Lung (tissue), 12 donors: Measurements from ENCODE around the gene CCDC40. TPM values are rescaled to one million over a fixed set of nuclear protein-coding genes. Genes with fewer than 3 reads are reported as not detected.

Experiments used
- ATAC-seq: fragments of 200-7000 bp; cut with Tn5 transposase; one replicate; pipeline ENCODE4 v1.9.1; 2020; ENCODE audit warnings: moderate number of reproducible peaks; ENCODE audit not compliant: insufficient read depth, low FRiP score
- DNase-seq, 3 donors: peaks; one replicate each; pipeline ENCODE4 v3.0.0-alpha.2; 2013 to 2017
- H3K27ac ChIP-seq, 2 donors: one replicate each; pipeline ENCODE4 v1.5.1; 2013; ENCODE audit warnings: mild to moderate bottlenecking in 2 of 2, moderate library complexity in 2 of 2, control low read depth in 1 of 2, inconsistent platforms in 1 of 2, low read depth in 1 of 2, low read length in 1 of 2
- H3K27me3 ChIP-seq, 3 donors: one replicate each; pipeline ENCODE4 v1.5.1; 2013; ENCODE audit warnings: low read length in 2 of 3; ENCODE audit not compliant: control insufficient read depth in 3 of 3, insufficient read depth in 3 of 3
- H3K36me3 ChIP-seq, 4 donors: one replicate each; pipeline ENCODE4 v1.5.1; 2013; ENCODE audit warnings: low read length in 4 of 4, mild to moderate bottlenecking in 1 of 4, moderate library complexity in 1 of 4; ENCODE audit not compliant: control insufficient read depth in 4 of 4, insufficient read depth in 4 of 4
- H3K4me1 ChIP-seq, 5 donors: one replicate each; pipeline ENCODE4 v1.5.1; 2013; ENCODE audit warnings: low read length in 5 of 5, mild to moderate bottlenecking in 2 of 5, moderate library complexity in 1 of 5; ENCODE audit not compliant: control insufficient read depth in 5 of 5, insufficient read depth in 5 of 5
- H3K4me3 ChIP-seq: one replicate; pipeline ENCODE4 v1.5.1; 2013; ENCODE audit warnings: mild to moderate bottlenecking, control low read depth, moderate library complexity
- H3K9ac ChIP-seq, 2 donors: one replicate each; pipeline ENCODE4 v1.5.1; 2013; ENCODE audit warnings: low read length in 2 of 2, control low read depth in 1 of 2; ENCODE audit not compliant: insufficient read depth in 1 of 2
- H3K9me3 ChIP-seq, 4 donors: one replicate each; pipeline ENCODE4 v1.5.1; 2013; ENCODE audit warnings: low read length in 3 of 4, mild to moderate bottlenecking in 1 of 4, moderate library complexity in 1 of 4; ENCODE audit not compliant: control insufficient read depth in 4 of 4, insufficient read depth in 3 of 4
- WGBS, 2 donors: extraction: QIAGEN DNeasy Blood & Tissue Kit; methylation state at CpG; one replicate each; pipeline ENCODE4 v1.1.7; 2013; 5-methylcytosine and 5-hydroxymethylcytosine counted together
- polyA plus RNA-seq, 2 donors: library from polyadenylated mRNA; stranded (reverse); fragments of 200-250 nt; gene quantifications; one replicate each; pipeline ENCODE4 v1.2.1, GENCODE V29; 2013
- total RNA-seq, 2 donors: library from RNA; depleted of rRNA in 1 of 2; stranded (reverse); fragments of >200 nt in 1 of 2; gene quantifications; one replicate each; pipeline ENCODE4 v1.2.1, GENCODE V29; 2014 to 2021
- TF ChIP-seq, protein P1 (sequence below): IDR thresholded peaks from 2 replicates; pipeline ENCODE4 v1.5.1; 2012; ENCODE audit warnings: mild to moderate bottlenecking; ENCODE audit errors: control extremely low read depth, extremely low read depth
- donor health status: control.
- donor health status: control.
- donor health status: Bipolar disorder and iron deficiency.
- donor health status: healthy.
- donor health status: DM: yes; HTN: yes; CAD: no.

CCDC40 gene
- total and polyA plus RNA-seq, 4 donors, result 6.0 to 34.5 (median 7.3) TPM

DNA sequence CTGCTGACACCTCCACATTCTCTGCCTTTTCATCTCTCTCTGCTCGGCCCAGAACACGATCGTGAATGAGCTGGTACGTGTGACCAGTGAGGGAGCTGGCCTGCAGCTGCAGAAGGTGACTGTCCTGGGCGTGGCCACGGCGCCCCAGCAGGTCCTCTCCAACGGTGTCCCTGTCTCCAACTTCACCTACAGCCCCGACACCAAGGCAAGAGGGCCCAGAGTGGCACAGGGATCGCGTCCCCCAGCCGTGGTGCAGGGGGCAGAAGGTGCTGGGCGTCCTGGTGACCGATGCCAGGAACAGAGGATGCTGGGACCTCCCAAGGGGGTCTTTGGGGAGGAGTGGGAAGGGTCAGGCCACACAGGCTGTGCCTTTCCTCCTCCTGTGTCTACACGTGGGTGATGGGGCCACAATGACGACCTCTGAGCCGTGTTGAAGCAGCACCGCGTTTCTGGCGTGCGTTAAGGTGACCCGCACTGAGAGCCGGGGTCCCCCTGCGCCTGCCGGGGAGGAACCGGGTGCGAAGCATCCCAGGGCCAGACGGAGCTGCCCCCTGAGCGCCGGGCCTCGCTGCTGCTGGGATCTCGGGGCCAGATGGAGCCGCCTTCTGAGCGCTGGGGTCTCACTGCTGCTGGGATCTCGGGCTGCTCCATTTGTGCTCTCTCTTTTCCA lies 82.3 kb downstream of the CCDC40 start:
- Histone ChIP-seq H3K36me3 (peaks cover 0 to 11% (median 0%) of the 10 kb centered on the region in 4 donors), H3K9me3 (peaks cover 0 to 2% (median 0%) of the 10 kb centered on the region in 4 donors), H3K9ac (no peak overlapping the region), H3K27me3 (no peaks in the 10 kb centered on the region), H3K27ac (no peak overlapping the region), H3K4me1 (no peaks in the 10 kb centered on the region), H3K4me3 (no peak overlapping the region)
- TF ChIP-seq, protein P1, sequence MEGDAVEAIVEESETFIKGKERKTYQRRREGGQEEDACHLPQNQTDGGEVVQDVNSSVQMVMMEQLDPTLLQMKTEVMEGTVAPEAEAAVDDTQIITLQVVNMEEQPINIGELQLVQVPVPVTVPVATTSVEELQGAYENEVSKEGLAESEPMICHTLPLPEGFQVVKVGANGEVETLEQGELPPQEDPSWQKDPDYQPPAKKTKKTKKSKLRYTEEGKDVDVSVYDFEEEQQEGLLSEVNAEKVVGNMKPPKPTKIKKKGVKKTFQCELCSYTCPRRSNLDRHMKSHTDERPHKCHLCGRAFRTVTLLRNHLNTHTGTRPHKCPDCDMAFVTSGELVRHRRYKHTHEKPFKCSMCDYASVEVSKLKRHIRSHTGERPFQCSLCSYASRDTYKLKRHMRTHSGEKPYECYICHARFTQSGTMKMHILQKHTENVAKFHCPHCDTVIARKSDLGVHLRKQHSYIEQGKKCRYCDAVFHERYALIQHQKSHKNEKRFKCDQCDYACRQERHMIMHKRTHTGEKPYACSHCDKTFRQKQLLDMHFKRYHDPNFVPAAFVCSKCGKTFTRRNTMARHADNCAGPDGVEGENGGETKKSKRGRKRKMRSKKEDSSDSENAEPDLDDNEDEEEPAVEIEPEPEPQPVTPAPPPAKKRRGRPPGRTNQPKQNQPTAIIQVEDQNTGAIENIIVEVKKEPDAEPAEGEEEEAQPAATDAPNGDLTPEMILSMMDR, result no peak
- ATAC-seq, result no peak
- WGBS, 2 donors, result 91 to 94% methylated on average over 35 of the region's 35 CpGs
- DNase-seq, result no peak

DNA sequence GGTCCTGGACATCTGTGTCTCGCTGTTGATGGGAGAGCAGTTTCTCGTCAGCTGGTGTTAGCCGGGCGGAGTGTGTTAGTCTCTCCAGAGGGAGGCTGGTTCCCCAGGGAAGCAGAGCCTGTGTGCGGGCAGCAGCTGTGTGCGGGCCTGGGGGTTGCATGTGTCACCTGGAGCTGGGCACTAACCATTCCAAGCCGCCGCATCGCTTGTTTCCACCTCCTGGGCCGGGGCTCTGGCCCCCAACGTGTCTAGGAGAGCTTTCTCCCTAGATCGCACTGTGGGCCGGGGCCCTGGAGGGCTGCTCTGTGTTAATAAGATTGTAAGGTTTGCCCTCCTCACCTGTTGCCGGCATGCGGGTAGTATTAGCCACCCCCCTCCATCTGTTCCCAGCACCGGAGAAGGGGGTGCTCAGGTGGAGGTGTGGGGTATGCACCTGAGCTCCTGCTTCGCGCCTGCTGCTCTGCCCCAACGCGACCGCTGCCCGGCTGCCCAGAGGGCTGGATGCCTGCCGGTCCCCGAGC lies 82.9 kb downstream of the CCDC40 start:
- Histone ChIP-seq H3K4me3 (no peak overlapping the region), H3K27ac (no peak overlapping the region), H3K9me3 (peaks cover 0 to 2% (median 0%) of the 10 kb centered on the region in 4 donors), H3K4me1 (no peaks in the 10 kb centered on the region), H3K36me3 (peaks cover 0 to 11% (median 0%) of the 10 kb centered on the region in 4 donors), H3K27me3 (no peaks in the 10 kb centered on the region), H3K9ac (no peak overlapping the region)
- TF ChIP-seq, protein P1, result no peak
- WGBS, 2 donors, result 92 to 96% methylated on average over 24 of the region's 24 CpGs
- ATAC-seq (no peak), DNase-seq (no peak)

DNA sequence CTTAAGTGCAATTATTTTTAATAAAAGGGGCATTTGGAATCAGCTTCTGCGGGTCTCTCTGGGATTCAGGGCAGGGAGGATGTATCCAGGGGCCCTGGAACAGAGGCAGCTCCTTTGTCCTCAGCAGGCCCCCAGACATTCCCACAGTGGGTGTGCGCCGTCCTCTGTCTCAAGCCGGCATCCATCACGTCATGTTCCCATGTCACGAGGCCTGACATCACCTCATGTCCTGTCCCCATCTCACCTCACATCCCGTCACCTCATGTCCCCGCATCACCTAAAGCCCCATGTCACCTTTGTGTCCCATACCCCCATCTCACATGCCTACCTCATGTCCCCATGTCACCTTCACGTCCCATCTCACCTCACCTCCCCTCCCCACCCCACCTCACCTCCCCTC lies 83.4 kb downstream of the CCDC40 start:
- Histone ChIP-seq H3K27me3 (no peaks in the 10 kb centered on the region), H3K4me3 (no peak overlapping the region), H3K9me3 (peaks cover 0 to 2% (median 0%) of the 10 kb centered on the region in 4 donors), H3K4me1 (no peaks in the 10 kb centered on the region), H3K9ac (no peak overlapping the region), H3K27ac (no peak overlapping the region), H3K36me3 (peaks cover 0 to 11% (median 0%) of the 10 kb centered on the region in 4 donors)
- 90 to 91% methylated on average over 9 of the region's 9 CpGs for WGBS, 2 donors
- ATAC-seq (no peak), DNase-seq (no peak)
- TF ChIP-seq, protein P1, result no peak
